BE2C (cell line): Measurements from ENCODE around the gene ARHGAP31.
"Not testable (repeated sequence)": the region's sequence is repeated elsewhere in the genome, so short reads cannot be mapped to it uniquely, and the experiment has no call there.

Source experiments
- DNase-seq: peaks from one replicate; pipeline ENCODE4 v3.0.0-alpha.2; 2020
- H3K27me3 ChIP-seq: fragments of 250-450 bp; sonication (Bioruptor Pico); 2 replicates; pipeline ENCODE4 v1.5.1; 2020; ENCODE audit warnings: mild to moderate bottlenecking
- H3K36me3 ChIP-seq: fragments of 250-450 bp; sonication (Bioruptor Pico); 2 replicates; pipeline ENCODE4 v1.5.1; 2020; ENCODE audit warnings: mild to moderate bottlenecking
- H3K4me1 ChIP-seq: fragments of 250-450 bp; sonication (Bioruptor Pico); 2 replicates; pipeline ENCODE4 v1.5.1; 2020
- H3K4me3 ChIP-seq: 2 replicates; pipeline ENCODE4 v1.5.1; 2011; ENCODE audit warnings: low read depth, low read length
- H3K9me3 ChIP-seq: fragments of 250-450 bp; sonication (Bioruptor Pico); 2 replicates; pipeline ENCODE4 v1.5.1; 2020
- CTCF ChIP-seq: IDR thresholded peaks from 2 replicates; pipeline ENCODE4 v1.5.1; 2012; ENCODE audit warnings: mild to moderate bottlenecking, low read depth, low read length

The ARHGAP31 gene

DNA sequence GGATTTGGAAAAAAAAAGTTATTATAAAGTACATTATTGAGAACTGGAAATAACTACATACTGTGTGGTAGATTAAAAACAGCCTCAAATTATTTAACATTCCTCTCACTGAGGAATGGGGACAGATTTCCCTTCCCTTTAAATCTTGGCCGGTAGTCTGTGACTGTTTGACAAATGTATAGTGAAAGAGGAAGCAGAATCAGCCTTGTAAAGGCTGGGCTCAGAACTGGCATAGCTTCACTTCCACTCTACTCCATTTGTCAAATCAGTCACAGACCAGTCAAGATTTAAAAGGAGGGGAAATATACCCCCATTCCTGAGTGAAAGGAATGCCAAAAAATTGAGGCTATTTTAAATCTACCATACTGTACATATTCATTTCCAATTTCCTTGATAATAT, 35.3 kb upstream of the ARHGAP31 start:
- H3K4me3 ChIP-seq: no peak overlapping the region
- no peaks in the 10 kb centered on the region; the same call in 1 of the 2 replicates for H3K4me1 ChIP-seq
- DNase-seq: no peak
- TF ChIP-seq CTCF: no peak
- H3K36me3 ChIP-seq: no peaks in the 10 kb centered on the region
- H3K27me3 ChIP-seq: no peaks in the 10 kb centered on the region
- H3K9me3 ChIP-seq: no peaks in the 10 kb centered on the region

GRCh38 chr3:119259821-119260220, 34.4 kb upstream of the ARHGAP31 start:
- no peaks in the 10 kb centered on the region for H3K36me3 ChIP-seq
- no peak for DNase-seq
- TF ChIP-seq CTCF: no peak
- H3K27me3 ChIP-seq: no peaks in the 10 kb centered on the region
- no peaks in the 10 kb centered on the region; the same call in 1 of the 2 replicates for H3K4me1 ChIP-seq
- H3K9me3 ChIP-seq: no peaks in the 10 kb centered on the region
- no peak overlapping the region for H3K4me3 ChIP-seq

DNA sequence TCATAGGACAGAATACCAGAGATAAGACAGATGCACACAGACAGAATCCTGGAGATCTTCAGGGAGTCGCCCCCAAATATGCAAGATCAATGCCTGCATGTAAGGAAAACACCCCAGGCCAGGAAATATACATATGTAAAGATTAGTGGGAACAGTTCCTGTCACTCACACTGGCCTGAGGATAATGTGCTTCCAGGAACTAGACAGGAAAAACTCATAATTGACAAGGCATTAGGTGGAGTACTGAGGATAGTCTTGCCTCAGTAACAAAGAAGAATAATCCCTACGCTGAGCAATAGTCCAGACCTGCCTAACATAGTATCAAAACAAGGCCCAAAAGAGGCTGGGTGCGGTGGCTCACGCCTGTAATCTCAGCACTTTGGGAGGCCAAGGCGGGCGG, 33.1 kb upstream of the ARHGAP31 start:
- TF ChIP-seq CTCF: no peak
- no peaks in the 10 kb centered on the region for H3K36me3 ChIP-seq
- DNase-seq: no peak
- H3K4me1 ChIP-seq: no peaks in the 10 kb centered on the region
- no peaks in the 10 kb centered on the region for H3K27me3 ChIP-seq
- no peak overlapping the region for H3K4me3 ChIP-seq
- H3K9me3 ChIP-seq: no peaks in the 10 kb centered on the region

DNA sequence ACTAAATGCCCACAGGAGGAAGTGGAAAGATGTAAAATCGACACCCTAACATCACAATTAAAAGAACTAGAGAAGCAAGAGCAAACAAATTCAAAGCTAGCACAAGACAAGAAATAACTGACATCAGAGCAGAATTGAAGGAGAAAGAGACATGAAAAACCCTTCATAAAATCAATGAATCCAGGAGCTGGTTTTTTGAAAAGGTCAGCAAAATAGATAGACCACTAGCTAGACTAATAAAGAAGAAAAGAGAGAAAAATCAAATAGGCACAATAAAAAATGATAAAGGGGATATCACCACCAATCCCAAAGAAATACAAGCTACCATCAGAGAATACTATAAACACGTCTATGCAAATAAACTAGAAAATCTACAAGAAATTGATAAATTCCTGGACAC, 24.0 kb upstream of the ARHGAP31 start:
- not testable (repeated sequence) for H3K4me3 ChIP-seq, DNase-seq, H3K36me3 ChIP-seq, H3K27me3 ChIP-seq, H3K4me1 ChIP-seq, H3K9me3 ChIP-seq

DNA sequence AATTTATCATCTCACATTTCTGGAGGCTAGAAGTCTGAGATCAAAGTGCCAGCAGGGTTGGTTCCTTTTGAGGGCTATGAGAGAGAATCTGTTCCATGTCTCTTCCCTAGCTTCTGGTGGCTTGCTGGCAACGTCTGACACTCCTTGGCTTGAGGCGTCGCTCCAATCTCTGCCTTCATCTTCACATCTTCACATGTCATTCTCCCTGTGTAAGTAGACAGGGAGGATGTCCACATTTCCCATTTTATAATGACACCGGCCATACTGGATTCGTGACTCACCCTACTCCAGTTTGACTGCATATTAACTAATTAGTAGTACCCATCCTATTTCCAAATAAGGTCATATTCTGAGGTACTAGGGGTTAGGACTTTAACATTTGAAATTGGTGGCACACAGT, 17.5 kb upstream of the ARHGAP31 start:
- no peak for DNase-seq
- Histone ChIP-seq H3K9me3 (no peaks in the 10 kb centered on the region; the same call in 1 of the 2 replicates), H3K36me3 (no peaks in the 10 kb centered on the region), H3K4me1 (no peaks in the 10 kb centered on the region), H3K27me3 (no peaks in the 10 kb centered on the region), H3K4me3 (no peak overlapping the region)
- TF ChIP-seq CTCF: no peak

DNA sequence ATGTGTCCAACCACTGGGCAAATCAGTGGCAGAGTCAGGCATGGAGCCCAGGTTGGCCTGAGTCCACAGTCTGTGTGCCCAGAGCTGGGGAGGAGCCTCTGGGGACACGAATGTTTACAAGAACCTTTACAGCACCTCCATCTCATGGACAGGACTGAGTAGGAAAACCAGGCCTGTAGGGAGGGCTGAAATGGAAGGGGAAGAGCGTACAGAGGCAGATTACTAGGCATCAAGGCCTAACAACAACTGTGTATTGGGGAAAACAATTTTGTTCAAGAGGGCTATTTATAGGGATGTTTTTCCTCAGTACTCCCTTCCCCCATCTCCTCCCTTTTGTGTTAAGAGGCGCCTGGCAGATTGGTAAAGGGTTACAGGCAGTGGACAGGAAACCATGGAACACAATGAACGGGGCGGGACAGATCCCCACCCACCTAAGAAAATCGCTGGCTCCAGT, 15.1 kb upstream of the ARHGAP31 start:
- DNase-seq: no peak

More for the DNA sequence above, 15.1 kb upstream of the ARHGAP31 start:
- TF ChIP-seq CTCF: no peak
- H3K4me1 ChIP-seq: no peaks in the 10 kb centered on the region
- no peak overlapping the region for H3K4me3 ChIP-seq
- H3K9me3 ChIP-seq: no peaks in the 10 kb centered on the region
- no peaks in the 10 kb centered on the region for H3K27me3 ChIP-seq
- H3K36me3 ChIP-seq: no peaks in the 10 kb centered on the region
